Ammon's horn (tissue), 1 donor: ENCODE data around the gene ACTR10.

Experiments
- DNase-seq: peaks from one replicate; pipeline ENCODE4 v3.0.0-alpha.2; 2016; ENCODE audit warnings: low spot score

Gene ACTR10

DNA sequence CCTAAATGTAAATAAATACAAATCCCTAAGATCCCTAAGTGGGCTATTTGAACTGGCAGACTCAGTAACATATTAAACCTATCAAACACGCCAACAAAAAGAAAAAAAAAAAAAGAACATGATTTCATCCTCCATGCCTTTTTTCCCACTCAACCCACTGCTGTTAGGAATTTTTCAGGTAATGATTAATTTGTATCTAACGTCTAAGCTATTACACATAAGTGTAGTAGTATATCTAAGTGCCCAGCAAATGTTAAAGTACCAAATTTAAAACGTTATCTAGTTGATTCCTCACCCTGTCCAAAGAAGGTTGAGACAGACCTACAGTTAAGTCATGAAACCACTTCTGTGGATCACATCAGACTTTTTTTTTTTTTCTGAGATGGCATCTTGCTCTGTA, 82.0 kb downstream of the ACTR10 start:
- no peak for DNase-seq

DNA sequence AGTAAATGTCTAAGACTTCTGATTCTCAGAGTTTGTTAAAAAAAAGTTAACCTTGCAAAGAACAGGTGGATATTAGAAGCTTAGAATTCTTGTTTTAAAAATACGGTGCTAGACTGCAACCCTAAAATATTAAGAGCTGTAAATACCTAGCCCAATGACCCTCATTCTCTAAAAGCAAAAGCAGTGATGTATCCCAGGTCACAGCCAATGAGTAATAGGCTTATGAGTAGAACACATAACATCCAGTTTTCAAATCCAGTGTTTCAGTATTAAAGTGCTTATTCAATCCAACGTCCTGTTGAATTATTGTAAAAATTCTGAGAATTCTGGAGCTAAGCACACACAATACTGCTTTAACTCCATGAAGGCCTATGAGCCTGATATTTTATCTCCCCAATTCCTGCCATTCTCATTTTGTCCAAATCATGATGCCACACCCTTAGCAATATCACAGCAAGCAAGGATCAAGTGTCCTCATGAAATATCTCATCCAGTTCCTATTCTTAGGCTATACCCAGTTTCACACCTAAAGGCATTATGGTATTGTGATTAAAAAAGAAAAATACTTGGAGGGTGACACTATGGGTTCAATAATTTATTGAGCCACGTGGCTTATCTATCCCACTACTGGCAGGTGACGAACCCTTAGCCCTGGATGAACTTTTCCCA, 83.1 kb downstream of the ACTR10 start:
- DNase-seq = no peak

GRCh38 chr14:58283730-58284129, 83.8 kb downstream of the ACTR10 start:
- DNase-seq = no peak

DNA sequence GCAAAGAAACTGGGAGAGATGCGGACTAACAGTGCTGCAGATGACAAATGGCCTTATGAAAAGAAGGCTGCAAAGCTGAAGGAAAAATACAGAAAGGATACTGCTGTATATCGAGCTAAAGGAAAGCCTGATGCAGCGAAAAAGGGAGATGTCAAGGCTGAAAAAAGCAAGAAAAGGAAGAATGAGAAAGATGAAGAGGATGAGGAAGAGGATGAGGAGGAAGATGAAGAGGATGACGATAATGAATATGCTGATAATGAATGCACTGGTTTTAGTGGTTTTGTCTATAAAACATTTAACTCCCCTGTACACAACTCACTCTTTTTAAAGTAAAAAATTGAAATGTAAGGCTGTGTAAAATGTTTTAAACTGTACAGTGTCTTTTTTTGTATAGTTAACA, 85.2 kb downstream of the ACTR10 start:
- DNase-seq = no peak
